C4-2B (cell line): ENCODE data around the gene MYZAP.

Experiments used
- ZFX ChIP-seq: fragments of 450-650 bp; IDR thresholded peaks from 2 replicates; pipeline ENCODE4 v1.6.1; 2017
- TF ChIP-seq, protein P1 (sequence below): fragments of 450-650 bp; conservative IDR thresholded peaks from 2 replicates; pipeline ENCODE4 v1.5.1; 2017; ENCODE audit warnings: mild to moderate bottlenecking

DNA sequence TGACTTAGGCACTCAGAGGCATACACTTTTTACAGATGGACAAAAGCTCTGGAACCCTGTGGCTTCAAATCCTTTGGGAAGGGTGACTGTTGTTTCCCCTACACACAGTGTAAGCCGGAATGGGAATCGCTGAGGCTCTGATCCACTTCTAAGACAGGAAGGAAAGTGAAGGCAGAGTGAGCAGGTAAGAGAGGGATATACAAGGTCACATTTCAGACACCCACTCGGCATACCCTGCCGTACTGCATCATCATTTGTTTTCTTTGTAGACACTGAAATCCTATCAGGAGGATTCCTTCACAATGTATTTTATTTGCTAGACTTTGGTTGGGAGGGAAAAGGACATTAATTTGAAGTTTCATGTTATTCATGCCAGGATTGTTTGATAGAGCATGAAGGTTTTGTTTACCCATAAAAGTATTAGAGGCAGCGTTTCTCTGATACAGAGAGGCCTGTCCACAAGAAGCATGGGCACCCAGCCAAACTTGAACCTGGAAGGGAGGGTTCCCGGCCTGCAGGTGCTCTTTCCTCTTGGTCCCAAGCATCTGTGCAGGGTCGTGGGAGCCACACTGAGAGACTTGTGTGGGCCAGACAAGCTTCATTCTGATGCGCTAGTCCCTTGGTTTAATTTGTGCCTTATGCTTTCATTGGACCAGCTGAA is 92.9 kb downstream of the MYZAP start:
- TF ChIP-seq, protein P1, sequence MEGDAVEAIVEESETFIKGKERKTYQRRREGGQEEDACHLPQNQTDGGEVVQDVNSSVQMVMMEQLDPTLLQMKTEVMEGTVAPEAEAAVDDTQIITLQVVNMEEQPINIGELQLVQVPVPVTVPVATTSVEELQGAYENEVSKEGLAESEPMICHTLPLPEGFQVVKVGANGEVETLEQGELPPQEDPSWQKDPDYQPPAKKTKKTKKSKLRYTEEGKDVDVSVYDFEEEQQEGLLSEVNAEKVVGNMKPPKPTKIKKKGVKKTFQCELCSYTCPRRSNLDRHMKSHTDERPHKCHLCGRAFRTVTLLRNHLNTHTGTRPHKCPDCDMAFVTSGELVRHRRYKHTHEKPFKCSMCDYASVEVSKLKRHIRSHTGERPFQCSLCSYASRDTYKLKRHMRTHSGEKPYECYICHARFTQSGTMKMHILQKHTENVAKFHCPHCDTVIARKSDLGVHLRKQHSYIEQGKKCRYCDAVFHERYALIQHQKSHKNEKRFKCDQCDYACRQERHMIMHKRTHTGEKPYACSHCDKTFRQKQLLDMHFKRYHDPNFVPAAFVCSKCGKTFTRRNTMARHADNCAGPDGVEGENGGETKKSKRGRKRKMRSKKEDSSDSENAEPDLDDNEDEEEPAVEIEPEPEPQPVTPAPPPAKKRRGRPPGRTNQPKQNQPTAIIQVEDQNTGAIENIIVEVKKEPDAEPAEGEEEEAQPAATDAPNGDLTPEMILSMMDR, result no peak
- no peak for TF ChIP-seq ZFX
